Right atrium auricular region (tissue), 2 donors: ENCODE measurements around the gene NHERF2. TPM values are rescaled to one million over a fixed set of nuclear protein-coding genes. Genes with fewer than 3 reads are reported as not detected.

Experiments used
- DNase-seq: peaks from one replicate; pipeline ENCODE4 v3.0.0-alpha.2; 2019; ENCODE audit warnings: low spot score
- H3K27ac ChIP-seq, 2 donors: fragments of 200-600 bp; sonication (generic); 1 replicate in 1 of 2; 2 replicates in 1 of 2; pipeline ENCODE4 v1.5.1; 2016 to 2019
- H3K27me3 ChIP-seq, 2 donors: fragments of 200-600 bp; sonication (generic); one replicate each; pipeline versions ENCODE4 v1.5.1 to v1.6.0; 2017 to 2019
- H3K36me3 ChIP-seq: fragments of 200-600 bp; sonication (generic); one replicate; pipeline ENCODE4 v1.5.1; 2016
- H3K4me1 ChIP-seq, 2 donors: fragments of 200-600 bp; sonication (generic); one replicate each; pipeline versions ENCODE4 v1.5.1 to v1.6.0; 2017 to 2019
- H3K4me3 ChIP-seq, 2 donors: fragments of 200-600 bp; sonication (generic); 1 replicate in 1 of 2; 2 replicates in 1 of 2; pipeline ENCODE4 v1.5.1; 2017 to 2019; ENCODE audit warnings: mild to moderate bottlenecking in 1 of 2, moderate library complexity in 1 of 2
- H3K9me3 ChIP-seq, 2 donors: fragments of 200-600 bp; sonication (generic); one replicate each; pipeline ENCODE4 v1.5.1; 2019
- total RNA-seq, 2 donors: library from RNA; depleted of rRNA; stranded (reverse); fragments of >200 nt; gene quantifications; one replicate each; pipeline ENCODE4 v1.1.0, GENCODE V29; 2016
- TF ChIP-seq, protein P1 (sequence below), 2 donors: fragments of 200-600 bp; sonication (generic); IDR thresholded peaks; one replicate each; pipeline ENCODE4 v1.5.1; 2019; ENCODE audit warnings: antibody characterized with exemption in 2 of 2

NHERF2 gene
- total RNA-seq, 2 donors from 2014 or later = 187 to 213 TPM

DNA sequence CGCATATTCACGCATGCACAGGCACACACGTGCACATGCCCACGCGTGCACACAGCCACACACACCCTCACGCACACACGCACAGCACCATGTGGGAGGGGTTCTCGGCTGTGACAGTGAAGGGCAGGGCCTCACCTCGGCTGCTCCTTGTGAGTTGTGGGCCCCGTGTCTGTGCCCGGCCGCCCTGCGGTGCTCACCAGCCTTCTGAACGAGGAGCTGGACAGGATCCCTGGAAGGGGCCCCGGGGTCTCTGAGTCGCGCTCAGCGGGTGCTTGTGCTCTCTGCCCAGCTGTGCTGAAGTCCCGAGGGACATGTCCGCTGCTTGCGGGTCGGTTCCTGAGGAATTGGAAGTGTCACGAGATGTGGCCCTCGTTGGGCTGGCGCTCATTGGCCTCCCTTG lies 37.2 kb downstream of the NHERF2 start:
- peaks cover 38% of the 10 kb centered on the region for H3K36me3 ChIP-seq
- H3K27me3 ChIP-seq = no peaks in the 10 kb centered on the region
- no peaks in the 10 kb centered on the region for H3K4me1 ChIP-seq
- no peak overlapping the region for H3K27ac ChIP-seq
- TF ChIP-seq, protein P1, sequence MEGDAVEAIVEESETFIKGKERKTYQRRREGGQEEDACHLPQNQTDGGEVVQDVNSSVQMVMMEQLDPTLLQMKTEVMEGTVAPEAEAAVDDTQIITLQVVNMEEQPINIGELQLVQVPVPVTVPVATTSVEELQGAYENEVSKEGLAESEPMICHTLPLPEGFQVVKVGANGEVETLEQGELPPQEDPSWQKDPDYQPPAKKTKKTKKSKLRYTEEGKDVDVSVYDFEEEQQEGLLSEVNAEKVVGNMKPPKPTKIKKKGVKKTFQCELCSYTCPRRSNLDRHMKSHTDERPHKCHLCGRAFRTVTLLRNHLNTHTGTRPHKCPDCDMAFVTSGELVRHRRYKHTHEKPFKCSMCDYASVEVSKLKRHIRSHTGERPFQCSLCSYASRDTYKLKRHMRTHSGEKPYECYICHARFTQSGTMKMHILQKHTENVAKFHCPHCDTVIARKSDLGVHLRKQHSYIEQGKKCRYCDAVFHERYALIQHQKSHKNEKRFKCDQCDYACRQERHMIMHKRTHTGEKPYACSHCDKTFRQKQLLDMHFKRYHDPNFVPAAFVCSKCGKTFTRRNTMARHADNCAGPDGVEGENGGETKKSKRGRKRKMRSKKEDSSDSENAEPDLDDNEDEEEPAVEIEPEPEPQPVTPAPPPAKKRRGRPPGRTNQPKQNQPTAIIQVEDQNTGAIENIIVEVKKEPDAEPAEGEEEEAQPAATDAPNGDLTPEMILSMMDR (IDR thresholded peaks at IDR 0.05) = no peak
- H3K9me3 ChIP-seq = no peaks in the 10 kb centered on the region
- no peak overlapping the region for H3K4me3 ChIP-seq
- no peak for DNase-seq

DNA sequence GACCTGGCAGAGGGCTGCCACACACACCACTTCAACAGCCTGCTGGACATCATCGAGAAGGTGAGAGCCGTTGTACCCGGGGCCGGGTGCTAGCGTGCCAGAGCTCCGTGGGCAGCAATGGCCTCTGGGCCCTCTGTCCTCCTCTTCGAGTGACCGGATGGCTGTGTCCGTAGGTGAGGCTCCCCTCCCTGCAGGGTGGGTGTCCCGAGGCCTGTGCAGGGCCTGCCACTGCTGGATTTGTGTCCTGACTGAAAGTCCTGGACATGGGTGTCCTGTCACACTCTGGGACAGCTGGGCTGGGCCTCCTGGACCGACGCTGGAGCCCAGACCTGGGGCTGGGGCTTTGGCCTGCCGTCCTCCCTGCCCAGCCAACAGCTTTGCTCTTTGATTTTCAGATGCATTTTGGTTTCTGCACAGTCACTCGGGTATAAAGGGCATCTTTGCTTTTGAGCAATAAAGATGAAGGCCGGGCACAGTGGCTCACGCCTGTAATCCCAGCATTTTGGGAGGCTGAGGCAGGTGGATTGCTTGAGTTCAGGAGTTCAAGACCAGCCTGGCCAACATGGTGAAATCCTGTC lies 37.8 kb downstream of the NHERF2 start:
- Histone ChIP-seq H3K27ac (no peak overlapping the region), H3K27me3 (no peaks in the 10 kb centered on the region), H3K9me3 (no peaks in the 10 kb centered on the region), H3K4me3 (no peak overlapping the region), H3K36me3 (peaks cover 41% of the 10 kb centered on the region), H3K4me1 (no peaks in the 10 kb centered on the region)
- DNase-seq = no peak
- TF ChIP-seq, protein P1 (IDR thresholded peaks at IDR 0.05) = no peak

DNA sequence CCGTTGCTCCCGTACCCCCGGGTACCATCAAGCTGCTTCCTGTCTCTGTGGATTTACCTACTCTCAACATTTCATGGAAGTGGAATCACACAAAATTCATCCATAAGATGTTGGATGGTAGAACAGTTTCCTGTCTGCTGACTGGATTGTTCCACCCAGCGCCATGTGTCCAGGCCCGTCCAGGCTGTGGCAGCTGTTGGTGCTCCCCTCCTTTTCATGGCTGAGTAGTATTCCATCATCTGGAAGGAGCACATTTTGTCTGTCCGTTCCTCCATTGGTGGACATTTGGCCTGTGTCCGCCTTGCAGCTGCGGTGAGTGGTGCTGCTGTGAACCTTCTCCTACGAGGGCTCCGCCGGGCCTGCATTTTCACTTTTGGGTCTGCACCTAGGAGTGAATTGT lies 39.4 kb downstream of the NHERF2 start:
- Histone ChIP-seq H3K4me1 (no peaks in the 10 kb centered on the region), H3K4me3 (no peak overlapping the region), H3K9me3 (no peaks in the 10 kb centered on the region), H3K27ac (no peak overlapping the region), H3K27me3 (no peaks in the 10 kb centered on the region), H3K36me3 (peaks cover 35% of the 10 kb centered on the region)
- no peak for DNase-seq
- TF ChIP-seq, protein P1 (IDR thresholded peaks at IDR 0.05) = no peak

DNA sequence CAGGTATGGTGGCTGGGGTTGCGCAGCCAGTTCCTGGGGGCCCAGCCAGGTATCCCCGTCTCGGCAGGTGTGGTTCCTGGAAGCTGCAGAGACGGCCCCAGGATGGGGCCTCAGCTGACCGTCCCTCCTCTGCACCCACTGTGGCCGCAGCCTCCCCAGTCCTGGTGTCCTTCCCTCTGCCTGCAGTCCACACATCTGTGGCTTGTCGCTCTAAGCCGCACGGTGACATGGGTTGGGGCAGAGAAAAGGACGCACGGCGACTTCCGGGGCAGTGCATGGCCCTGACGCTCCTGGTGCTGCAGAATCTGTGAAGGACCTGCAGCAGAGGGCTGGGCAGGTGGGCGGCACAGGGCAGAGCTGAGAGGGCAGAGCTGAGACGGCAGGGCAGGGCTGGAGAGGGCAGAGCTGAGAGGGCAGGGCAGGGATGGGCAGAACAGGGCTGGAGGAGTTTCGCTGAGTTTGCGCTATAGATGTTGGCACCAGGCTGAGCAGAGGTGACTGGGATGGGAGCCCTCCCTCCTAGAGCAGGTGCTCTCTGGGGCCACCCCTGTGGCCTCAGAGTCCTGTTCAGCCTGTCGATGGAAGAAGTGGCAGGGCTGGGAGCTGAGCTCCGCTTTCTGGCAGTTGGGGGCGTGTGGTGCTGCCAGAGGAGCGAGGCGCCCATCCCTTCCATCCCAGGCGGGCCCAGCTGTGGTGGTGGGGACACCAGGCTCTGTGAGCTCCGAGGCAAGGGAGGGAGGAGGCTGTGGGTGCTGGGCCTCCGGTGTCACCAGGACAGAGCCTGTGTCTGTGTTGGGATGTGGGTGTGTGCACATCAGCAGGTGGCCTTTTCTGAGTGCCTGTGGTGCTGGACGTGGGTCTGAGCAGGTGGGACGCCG lies 44.1 kb downstream of the NHERF2 start:
- Histone ChIP-seq H3K9me3 (no peaks in the 10 kb centered on the region), H3K36me3 (peaks cover 49% of the 10 kb centered on the region), H3K4me1 (no peaks in the 10 kb centered on the region), H3K27ac (no peak overlapping the region), H3K27me3 (no peaks in the 10 kb centered on the region), H3K4me3 (no peak overlapping the region)
- TF ChIP-seq, protein P1 (IDR thresholded peaks at IDR 0.05) = no peak
- DNase-seq = no peak

DNA sequence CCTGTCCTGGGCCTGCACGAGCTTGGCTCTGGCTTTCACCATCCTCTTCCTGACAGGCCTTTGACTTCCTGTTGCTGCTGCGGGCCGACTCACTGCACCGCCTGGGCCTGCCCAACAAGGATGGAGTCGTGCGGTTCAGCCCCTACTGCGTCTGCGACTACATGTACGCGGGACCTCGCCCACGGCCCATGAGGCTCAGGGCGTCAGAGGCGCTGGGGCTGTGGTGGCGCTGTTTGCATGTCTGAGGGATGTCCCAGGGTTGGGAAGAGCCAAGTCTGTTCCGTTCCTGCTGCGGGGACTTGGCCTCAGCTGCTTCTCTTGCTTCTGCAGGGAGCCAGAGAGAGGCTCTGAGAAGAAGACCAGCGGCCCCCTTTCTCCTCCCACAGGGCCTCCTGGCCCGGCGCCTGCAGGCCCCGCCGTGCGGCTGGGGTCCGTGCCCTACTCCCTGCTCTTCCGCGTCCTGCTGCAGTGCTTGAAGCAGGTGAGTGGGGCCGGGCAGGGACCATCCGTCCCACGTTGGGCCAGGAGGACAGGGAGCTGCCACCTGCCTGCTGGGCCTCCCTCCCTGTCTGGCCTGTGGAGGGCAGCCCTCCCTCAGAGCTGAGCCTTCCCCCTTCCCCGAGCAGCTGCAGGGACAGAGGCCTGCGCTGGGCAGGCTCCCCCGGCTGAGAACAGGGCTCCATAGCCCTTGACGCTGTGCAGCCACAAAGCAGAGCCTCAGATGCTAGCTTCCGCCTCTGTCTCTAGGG lies 44.9 kb downstream of the NHERF2 start:
- TF ChIP-seq, protein P1 (IDR thresholded peaks at IDR 0.05) = no peak
- no peak for DNase-seq
- no peak overlapping the region for H3K27ac ChIP-seq

More for the DNA sequence above, 44.9 kb downstream of the NHERF2 start:
- H3K4me1 ChIP-seq = no peaks in the 10 kb centered on the region
- H3K27me3 ChIP-seq = no peaks in the 10 kb centered on the region
- H3K9me3 ChIP-seq = no peaks in the 10 kb centered on the region
- no peak overlapping the region for H3K4me3 ChIP-seq
- H3K36me3 ChIP-seq = peaks cover 50% of the 10 kb centered on the region
